Neural crest cell (in vitro differentiated cells): ENCODE measurements around the gene CCNF. TPM values are rescaled to one million over a fixed set of nuclear protein-coding genes. Genes with fewer than 3 reads are reported as not detected.
A peak's percentile ranks its signal among the peaks of the same experiment; 100 is the strongest.
"Not testable (repeated sequence)": the region's sequence is repeated elsewhere in the genome, so short reads cannot be mapped to it uniquely, and the experiment has no call there.

ENCODE experiments used
- DNase-seq: peaks from one replicate; pipeline ENCODE4 v3.0.0; 2021; ENCODE audit warnings: low read depth, mixed read lengths, low spot score
- H3K27ac Mint-ChIP-seq: one replicate; pipeline ENCODE4 v1.8.0; 2021; ENCODE audit warnings: mild to moderate bottlenecking, mixed read lengths; ENCODE audit not compliant: unreplicated experiment
- H3K27me3 Mint-ChIP-seq: 2 replicates; pipeline ENCODE4 v1.8.0; 2021; ENCODE audit warnings: low read depth, mild to moderate bottlenecking, mixed read lengths
- H3K36me3 Mint-ChIP-seq: 2 replicates; pipeline ENCODE4 v1.8.0; 2021; ENCODE audit warnings: low read depth, mild to moderate bottlenecking, mixed read lengths
- H3K4me1 Mint-ChIP-seq: 2 replicates; pipeline ENCODE4 v1.8.0; 2021; ENCODE audit warnings: mixed read lengths
- H3K4me3 Mint-ChIP-seq: one replicate; pipeline ENCODE4 v1.8.0; 2021; ENCODE audit warnings: mild to moderate bottlenecking, mixed read lengths
- H3K9me3 Mint-ChIP-seq: 2 replicates; pipeline ENCODE4 v1.8.0; 2021; ENCODE audit warnings: mixed read lengths
- long read RNA-seq: library from polyadenylated mRNA; unstranded; transcript quantifications from one replicate; pipeline ENCODE4 v2.0.0, GENCODE V29; 2020
- total RNA-seq: library from RNA; stranded (reverse); gene quantifications from 2 replicates; pipeline ENCODE4 v1.2.1, GENCODE V29; 2021
- TF ChIP-seq, protein P1 (sequence below): fragments of 200-600 bp; sonication (generic); conservative IDR thresholded peaks from 2 replicates; pipeline ENCODE4 v1.5.0; 2021; ENCODE audit warnings: antibody characterized with exemption, mild to moderate bottlenecking

The CCNF gene, protein sequence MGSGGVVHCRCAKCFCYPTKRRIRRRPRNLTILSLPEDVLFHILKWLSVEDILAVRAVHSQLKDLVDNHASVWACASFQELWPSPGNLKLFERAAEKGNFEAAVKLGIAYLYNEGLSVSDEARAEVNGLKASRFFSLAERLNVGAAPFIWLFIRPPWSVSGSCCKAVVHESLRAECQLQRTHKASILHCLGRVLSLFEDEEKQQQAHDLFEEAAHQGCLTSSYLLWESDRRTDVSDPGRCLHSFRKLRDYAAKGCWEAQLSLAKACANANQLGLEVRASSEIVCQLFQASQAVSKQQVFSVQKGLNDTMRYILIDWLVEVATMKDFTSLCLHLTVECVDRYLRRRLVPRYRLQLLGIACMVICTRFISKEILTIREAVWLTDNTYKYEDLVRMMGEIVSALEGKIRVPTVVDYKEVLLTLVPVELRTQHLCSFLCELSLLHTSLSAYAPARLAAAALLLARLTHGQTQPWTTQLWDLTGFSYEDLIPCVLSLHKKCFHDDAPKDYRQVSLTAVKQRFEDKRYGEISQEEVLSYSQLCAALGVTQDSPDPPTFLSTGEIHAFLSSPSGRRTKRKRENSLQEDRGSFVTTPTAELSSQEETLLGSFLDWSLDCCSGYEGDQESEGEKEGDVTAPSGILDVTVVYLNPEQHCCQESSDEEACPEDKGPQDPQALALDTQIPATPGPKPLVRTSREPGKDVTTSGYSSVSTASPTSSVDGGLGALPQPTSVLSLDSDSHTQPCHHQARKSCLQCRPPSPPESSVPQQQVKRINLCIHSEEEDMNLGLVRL
- total RNA-seq: 66.1 and 67.5 TPM in 2 replicates
- long read RNA-seq, full-length matches to known transcripts: 22 of 64 reads
- long read RNA-seq, partial matches to known transcripts: 5 of 64 reads
- long read RNA-seq, other reads (novel, unspliced or antisense): 37 of 64 reads

DNA sequence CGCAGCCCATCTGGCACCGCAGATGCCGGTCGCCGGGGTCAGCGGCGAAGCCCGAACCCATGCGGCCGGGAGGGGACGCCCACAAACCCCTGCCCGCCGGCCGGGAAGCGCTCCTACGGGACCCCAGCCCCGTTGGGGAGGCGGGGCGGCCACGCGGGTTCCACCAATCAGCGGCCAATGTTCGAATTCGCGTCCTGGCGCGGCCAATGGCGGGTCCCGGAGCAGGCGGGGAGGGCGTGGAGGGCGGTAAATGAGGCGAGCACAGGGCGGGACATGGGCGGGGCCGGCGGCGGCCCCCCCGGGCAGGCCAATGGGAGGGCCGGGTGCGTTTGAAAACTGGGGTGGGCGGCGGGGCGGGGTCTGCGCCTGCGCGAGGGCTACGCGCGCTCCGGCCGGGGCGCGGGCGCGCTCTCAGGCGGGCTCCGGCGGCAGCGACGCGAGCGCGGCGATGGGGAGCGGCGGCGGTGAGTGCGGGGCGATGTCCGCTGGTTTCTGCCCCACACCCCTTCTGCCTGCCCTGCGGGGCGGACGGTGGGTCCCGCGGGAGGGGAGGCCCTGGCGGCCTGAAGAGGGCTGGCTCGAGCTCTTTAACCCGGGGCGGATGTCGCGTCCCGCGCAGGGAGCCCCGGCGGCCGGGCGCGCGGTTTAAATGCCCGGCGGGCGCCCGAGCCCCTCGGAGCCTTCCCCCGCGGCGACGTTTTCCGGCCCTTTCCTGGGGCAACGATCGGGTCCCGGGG, at the start of gene CCNF:
TSS of gene CCNF (plus strand) at position 414 of the 737 bp plus-strand sequence. CDS start at position 449, 35 bp downstream.
- peaks cover 3% of the 10 kb centered on the region for H3K36me3 Mint-ChIP-seq
- TF ChIP-seq, protein P1, sequence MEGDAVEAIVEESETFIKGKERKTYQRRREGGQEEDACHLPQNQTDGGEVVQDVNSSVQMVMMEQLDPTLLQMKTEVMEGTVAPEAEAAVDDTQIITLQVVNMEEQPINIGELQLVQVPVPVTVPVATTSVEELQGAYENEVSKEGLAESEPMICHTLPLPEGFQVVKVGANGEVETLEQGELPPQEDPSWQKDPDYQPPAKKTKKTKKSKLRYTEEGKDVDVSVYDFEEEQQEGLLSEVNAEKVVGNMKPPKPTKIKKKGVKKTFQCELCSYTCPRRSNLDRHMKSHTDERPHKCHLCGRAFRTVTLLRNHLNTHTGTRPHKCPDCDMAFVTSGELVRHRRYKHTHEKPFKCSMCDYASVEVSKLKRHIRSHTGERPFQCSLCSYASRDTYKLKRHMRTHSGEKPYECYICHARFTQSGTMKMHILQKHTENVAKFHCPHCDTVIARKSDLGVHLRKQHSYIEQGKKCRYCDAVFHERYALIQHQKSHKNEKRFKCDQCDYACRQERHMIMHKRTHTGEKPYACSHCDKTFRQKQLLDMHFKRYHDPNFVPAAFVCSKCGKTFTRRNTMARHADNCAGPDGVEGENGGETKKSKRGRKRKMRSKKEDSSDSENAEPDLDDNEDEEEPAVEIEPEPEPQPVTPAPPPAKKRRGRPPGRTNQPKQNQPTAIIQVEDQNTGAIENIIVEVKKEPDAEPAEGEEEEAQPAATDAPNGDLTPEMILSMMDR: peak; percentile 20
- peak; percentile 98 for DNase-seq
- no peaks in the 10 kb centered on the region for H3K27me3 Mint-ChIP-seq
- peak within 1 kb of the TSS; percentile 93 for H3K4me3 Mint-ChIP-seq
- no peaks in the 10 kb centered on the region for H3K9me3 Mint-ChIP-seq
- H3K4me1 Mint-ChIP-seq: peaks cover 27% of the 10 kb centered on the region
- peak within 1 kb of the TSS; percentile 22 for H3K27ac Mint-ChIP-seq

GRCh38 chr16:2383501-2383900, 45.7 kb upstream of the CCNF start:
- TF ChIP-seq, protein P1: no peak
- H3K9me3 Mint-ChIP-seq: peaks cover 5% of the 10 kb centered on the region
- H3K36me3 Mint-ChIP-seq: no peaks in the 10 kb centered on the region
- peaks cover 19% of the 10 kb centered on the region for H3K27me3 Mint-ChIP-seq
- H3K4me3 Mint-ChIP-seq: no peak overlapping the region
- no peak overlapping the region for H3K27ac Mint-ChIP-seq
- no peaks in the 10 kb centered on the region for H3K4me1 Mint-ChIP-seq
- DNase-seq: no peak

GRCh38 chr16:2384426-2384825, 44.8 kb upstream of the CCNF start:
- no peaks in the 10 kb centered on the region for H3K36me3 Mint-ChIP-seq
- H3K4me1 Mint-ChIP-seq: no peaks in the 10 kb centered on the region
- H3K9me3 Mint-ChIP-seq: peaks cover 6% of the 10 kb centered on the region
- H3K27me3 Mint-ChIP-seq: peaks cover 15% of the 10 kb centered on the region
- no peak overlapping the region for H3K27ac Mint-ChIP-seq
- TF ChIP-seq, protein P1: no peak
- no peak overlapping the region for H3K4me3 Mint-ChIP-seq
- DNase-seq: no peak

DNA sequence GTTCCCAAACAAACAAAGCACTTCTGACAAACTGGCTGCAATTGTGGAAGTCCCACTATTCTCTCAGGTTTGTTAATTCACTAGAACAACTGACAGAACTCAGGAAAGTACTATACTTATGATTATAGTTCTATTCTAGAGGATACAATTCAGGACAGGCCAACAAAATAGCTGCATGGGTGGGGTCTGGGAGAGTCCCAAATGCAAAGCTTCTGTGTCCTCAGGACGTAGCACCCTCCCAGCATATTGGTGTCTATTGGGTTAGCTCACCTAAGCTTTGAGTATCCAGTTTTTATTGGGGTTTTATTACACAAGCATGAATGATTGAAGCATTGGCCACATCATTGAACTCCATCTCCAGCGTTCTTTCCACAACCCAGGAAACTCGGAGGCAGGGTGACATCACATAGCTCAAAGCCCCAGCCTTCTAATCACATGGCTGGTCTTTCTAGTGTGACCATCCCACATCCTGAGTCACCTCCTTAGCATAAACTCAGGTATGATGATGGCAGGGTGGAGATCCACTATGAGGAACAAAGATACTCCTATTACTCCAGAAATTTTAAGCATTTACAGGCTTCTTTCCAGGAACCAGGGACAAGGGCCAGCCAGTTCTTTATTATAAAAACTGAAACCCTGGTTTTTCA, 43.9 kb upstream of the CCNF start:
- DNase-seq: no peak
- no peaks in the 10 kb centered on the region for H3K36me3 Mint-ChIP-seq
- H3K27me3 Mint-ChIP-seq: peaks cover 10% of the 10 kb centered on the region
- H3K27ac Mint-ChIP-seq: no peak overlapping the region
- no peaks in the 10 kb centered on the region for H3K4me1 Mint-ChIP-seq
- H3K9me3 Mint-ChIP-seq: peaks cover 6% of the 10 kb centered on the region
- H3K4me3 Mint-ChIP-seq: no peak overlapping the region
- TF ChIP-seq, protein P1: no peak

DNA sequence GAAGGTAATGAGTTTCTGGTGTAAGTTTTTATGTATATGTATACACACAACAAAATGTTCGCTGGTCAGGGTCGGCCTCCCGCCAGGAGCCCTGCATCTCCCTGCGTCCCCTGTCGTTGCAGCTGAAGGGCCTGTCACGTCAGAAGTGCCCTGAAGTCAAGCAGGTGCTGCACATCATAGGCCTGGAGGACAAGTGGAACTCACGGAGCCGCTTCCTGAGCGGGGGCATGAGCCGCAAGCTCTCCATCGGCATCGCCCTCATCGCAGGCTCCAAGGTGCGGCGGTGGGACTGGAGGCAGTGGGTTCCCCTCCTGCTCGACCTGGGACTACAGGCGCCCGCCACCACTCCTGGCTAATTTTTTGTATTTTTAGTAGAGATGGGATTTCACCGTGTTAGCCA, 43.3 kb upstream of the CCNF start:
- H3K27me3 Mint-ChIP-seq: peaks cover 10% of the 10 kb centered on the region
- not testable (repeated sequence) for H3K4me3 Mint-ChIP-seq, H3K9me3 Mint-ChIP-seq, H3K4me1 Mint-ChIP-seq, DNase-seq, H3K27ac Mint-ChIP-seq, H3K36me3 Mint-ChIP-seq
